Tibial nerve (tissue), 4 donors: ENCODE results near the gene RBM28. TPM values are rescaled to one million over a fixed set of nuclear protein-coding genes. Genes with fewer than 3 reads are reported as not detected.

Source experiments
- DNase-seq, 2 donors: peaks; one replicate each; pipeline ENCODE4 v3.0.0-alpha.2; 2019; ENCODE audit warnings: low spot score in 2 of 2
- H3K27ac ChIP-seq, 4 donors: fragments of 200-600 bp; sonication (generic) in 3 of 4; one replicate each; pipeline ENCODE4 v1.5.1; 2017 to 2019; ENCODE audit warnings: mild to moderate bottlenecking in 1 of 4
- H3K27me3 ChIP-seq, 2 donors: fragments of 200-600 bp; sonication (generic) in 1 of 2; one replicate each; pipeline versions ENCODE4 v1.5.1 to v1.6.0; 2017 to 2019
- H3K36me3 ChIP-seq, 3 donors: fragments of 200-600 bp; sonication (generic); one replicate each; pipeline ENCODE4 v1.5.1; 2018 to 2019
- H3K4me1 ChIP-seq, 4 donors: fragments of 200-600 bp; sonication (generic) in 3 of 4; one replicate each; pipeline ENCODE4 v1.5.1; 2017 to 2019
- H3K4me3 ChIP-seq, 4 donors: fragments of 200-600 bp; sonication (generic) in 3 of 4; one replicate each; pipeline ENCODE4 v1.5.1; 2017 to 2019; ENCODE audit warnings: mild to moderate bottlenecking in 1 of 4, moderate library complexity in 1 of 4
- H3K9me3 ChIP-seq, 4 donors: fragments of 200-600 bp; sonication (generic) in 3 of 4; one replicate each; pipeline ENCODE4 v1.5.1; 2017 to 2019
- EP300 ChIP-seq, 2 donors: sonication (generic); formaldehyde crosslinking; IDR thresholded peaks; one replicate each; pipeline ENCODE4 v1.6.1; 2017; ENCODE audit warnings: antibody characterized with exemption in 2 of 2, mild to moderate bottlenecking in 1 of 2
- POLR2A ChIP-seq, 2 donors: fragments of 450-650 bp; IDR thresholded peaks; one replicate each; pipeline ENCODE4 v1.6.1; 2017; ENCODE audit warnings: antibody characterized with exemption in 2 of 2, mild to moderate bottlenecking in 2 of 2, moderate library complexity in 2 of 2
- WGBS, 2 donors: methylation state at CpG; one replicate each; pipeline ENCODE4 v1.1.5; 2018; 5-methylcytosine and 5-hydroxymethylcytosine counted together
- total RNA-seq, 4 donors: library from RNA; depleted of rRNA; stranded (reverse); fragments of >200 nt; gene quantifications; one replicate each; pipeline ENCODE4 v1.1.0, GENCODE V29; 2016
- TF ChIP-seq, protein P1 (sequence below), 5 experiments: fragments of 200-600 bp in 3 of 5; fragments of 450-650 bp in 2 of 5; sonication (generic) in 3 of 5; IDR thresholded peaks; one replicate each; pipeline ENCODE4 v1.5.1; 2016 to 2019; ENCODE audit warnings: antibody characterized with exemption in 5 of 5, mild to moderate bottlenecking in 3 of 5, moderate library complexity in 2 of 5

The RBM28 gene
- total RNA-seq, 4 donors from 2014 or later, result 25.1 to 89.4 (median 51.0) TPM

GRCh38 chr7:128351296-128352152, 7.8 kb upstream of the RBM28 start:
- 18 to 33% methylated on average over 2 to 28 of the region's 97 CpGs for WGBS, 2 donors
- H3K27me3 ChIP-seq, result peaks cover 0 to 46% of the 10 kb centered on the region in 2 donors
- peaks cover 0 to 18% (median 8%) of the 10 kb centered on the region in 4 donors for H3K4me1 ChIP-seq
- TF ChIP-seq, protein P1, sequence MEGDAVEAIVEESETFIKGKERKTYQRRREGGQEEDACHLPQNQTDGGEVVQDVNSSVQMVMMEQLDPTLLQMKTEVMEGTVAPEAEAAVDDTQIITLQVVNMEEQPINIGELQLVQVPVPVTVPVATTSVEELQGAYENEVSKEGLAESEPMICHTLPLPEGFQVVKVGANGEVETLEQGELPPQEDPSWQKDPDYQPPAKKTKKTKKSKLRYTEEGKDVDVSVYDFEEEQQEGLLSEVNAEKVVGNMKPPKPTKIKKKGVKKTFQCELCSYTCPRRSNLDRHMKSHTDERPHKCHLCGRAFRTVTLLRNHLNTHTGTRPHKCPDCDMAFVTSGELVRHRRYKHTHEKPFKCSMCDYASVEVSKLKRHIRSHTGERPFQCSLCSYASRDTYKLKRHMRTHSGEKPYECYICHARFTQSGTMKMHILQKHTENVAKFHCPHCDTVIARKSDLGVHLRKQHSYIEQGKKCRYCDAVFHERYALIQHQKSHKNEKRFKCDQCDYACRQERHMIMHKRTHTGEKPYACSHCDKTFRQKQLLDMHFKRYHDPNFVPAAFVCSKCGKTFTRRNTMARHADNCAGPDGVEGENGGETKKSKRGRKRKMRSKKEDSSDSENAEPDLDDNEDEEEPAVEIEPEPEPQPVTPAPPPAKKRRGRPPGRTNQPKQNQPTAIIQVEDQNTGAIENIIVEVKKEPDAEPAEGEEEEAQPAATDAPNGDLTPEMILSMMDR (IDR thresholded peaks at IDR 0.05), result no peak
- no peak for TF ChIP-seq POLR2A (IDR thresholded peaks at IDR 0.05)
- TF ChIP-seq EP300 (IDR thresholded peaks at IDR 0.05), result no peak
- no peaks in the 10 kb centered on the region for H3K36me3 ChIP-seq
- no peak for DNase-seq
- no peaks in the 10 kb centered on the region for H3K9me3 ChIP-seq
- no peak overlapping the region for H3K27ac ChIP-seq
- peak overlapping the region in 3 of 4 donors; percentile 10 to 46 (median 21) for H3K4me3 ChIP-seq

DNA sequence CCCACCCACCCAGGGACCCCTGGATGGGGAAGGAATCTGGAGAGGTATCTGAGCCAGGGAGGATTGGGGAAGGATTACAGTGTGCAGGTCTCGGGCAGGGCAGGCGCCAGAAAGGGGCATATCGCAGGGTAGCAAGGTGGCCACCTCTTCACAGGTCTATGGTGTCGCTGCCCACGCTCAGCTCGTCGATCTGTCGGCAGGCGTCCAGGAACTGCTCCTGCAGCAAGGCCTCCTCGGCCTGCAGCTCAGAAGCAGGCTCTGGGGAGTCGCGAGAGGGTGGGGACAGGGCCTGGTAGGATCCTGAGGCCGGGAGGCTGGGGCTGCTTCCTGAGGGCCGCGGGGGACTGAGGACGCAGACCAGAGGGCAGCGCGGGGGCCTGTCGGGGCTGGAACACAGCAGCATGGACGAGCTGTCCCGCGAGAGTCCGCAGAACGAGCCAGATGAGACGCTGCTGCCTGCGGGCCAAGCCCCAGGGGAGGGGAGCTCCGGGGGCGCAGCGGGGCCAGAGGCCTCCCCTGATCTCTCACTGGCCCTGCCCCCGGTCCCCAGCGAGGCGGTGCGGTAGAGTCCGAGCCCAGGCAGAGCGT, 7.1 kb upstream of the RBM28 start:
- WGBS, 2 donors, result 79 to 81% methylated on average over 12 to 18 of the region's 35 CpGs
- H3K27me3 ChIP-seq, result peaks cover 0 to 46% of the 10 kb centered on the region in 2 donors
- H3K36me3 ChIP-seq, result no peaks in the 10 kb centered on the region
- TF ChIP-seq EP300 (IDR thresholded peaks at IDR 0.05), result no peak
- TF ChIP-seq POLR2A (IDR thresholded peaks at IDR 0.05), result no peak
- TF ChIP-seq, protein P1 (IDR thresholded peaks at IDR 0.05), result no peak
- H3K27ac ChIP-seq, result no peak overlapping the region
- no peak for DNase-seq
- H3K4me3 ChIP-seq, result no peak overlapping the region
- H3K9me3 ChIP-seq, result no peaks in the 10 kb centered on the region
- H3K4me1 ChIP-seq, result peaks cover 0 to 18% (median 8%) of the 10 kb centered on the region in 4 donors

- TF ChIP-seq EP300 (IDR thresholded peaks at IDR 0.05) (no peak), POLR2A (IDR thresholded peaks at IDR 0.05) (no peak)
- TF ChIP-seq, protein P1 (IDR thresholded peaks at IDR 0.05), result no peak
- 39 to 48% methylated on average over 4 of the region's 4 CpGs for WGBS, 2 donors
- H3K9me3 ChIP-seq, result no peaks in the 10 kb centered on the region
Measured at GRCh38 chr7:128349466-128349825, 5.7 kb upstream of the RBM28 start.

GRCh38 chr7:128347647-128348097, 4.0 kb upstream of the RBM28 start:
- Histone ChIP-seq H3K4me1 (peaks cover 0 to 27% (median 11%) of the 10 kb centered on the region in 4 donors), H3K36me3 (no peaks in the 10 kb centered on the region), H3K4me3 (no peak overlapping the region), H3K27me3 (peaks cover 0 to 23% of the 10 kb centered on the region in 2 donors), H3K27ac (no peak overlapping the region), H3K9me3 (no peaks in the 10 kb centered on the region)
- no peak for TF ChIP-seq POLR2A (IDR thresholded peaks at IDR 0.05)
- TF ChIP-seq, protein P1 (IDR thresholded peaks at IDR 0.05), result peak; percentile 19 to 51 (median 43)
- DNase-seq, result peak in 1 of 2 donors; percentile 27
- 3 to 8% methylated on average over 2 of the region's 2 CpGs for WGBS, 2 donors

More at GRCh38 chr7:128349466-128349825, 5.7 kb upstream of the RBM28 start:
- Histone ChIP-seq H3K27me3 (peaks cover 0 to 41% of the 10 kb centered on the region in 2 donors), H3K4me3 (no peak overlapping the region), H3K36me3 (no peaks in the 10 kb centered on the region), H3K4me1 (peaks cover 0 to 18% (median 8%) of the 10 kb centered on the region in 4 donors), H3K27ac (no peak overlapping the region)
- DNase-seq, result no peak

- peaks cover 0 to 5% (median 0%) of the 10 kb centered on the region in 3 donors for H3K36me3 ChIP-seq
- H3K4me1 ChIP-seq, result peaks cover 0 to 33% (median 14%) of the 10 kb centered on the region in 4 donors
- no peaks in the 10 kb centered on the region for H3K9me3 ChIP-seq
- no peaks in the 10 kb centered on the region for H3K27me3 ChIP-seq
- no peak overlapping the region for H3K27ac ChIP-seq
- no peak for DNase-seq
- TF ChIP-seq, protein P1 (IDR thresholded peaks at IDR 0.05), result no peak
- TF ChIP-seq EP300 (IDR thresholded peaks at IDR 0.05), result no peak
- TF ChIP-seq POLR2A (IDR thresholded peaks at IDR 0.05), result no peak
- peak overlapping the region in 1 of 4 donors; percentile 56 for H3K4me3 ChIP-seq
- 92 to 93% methylated on average over 5 of the region's 5 CpGs for WGBS, 2 donors
Measured at GRCh38 chr7:128344431-128344774, 695 bp upstream of the RBM28 start.
